SK-N-SH (cell line): ENCODE measurements around the gene NUPR2. TPM values are rescaled to one million over a fixed set of nuclear protein-coding genes. Genes with fewer than 3 reads are reported as not detected.
A peak's percentile ranks its signal among the peaks of the same experiment; 100 is the strongest.
"Not testable (repeated sequence)": the region's sequence is repeated elsewhere in the genome, so short reads cannot be mapped to it uniquely, and the experiment has no call there.

ENCODE experiments used
- CTCF ChIA-PET: fragments of 300-600, 350-600 bp; formaldehyde crosslinking; extraction: SDS; loops from one replicate; lab custom pipeline; 2021; lab: Yijun Ruan, JAX
- POLR2A ChIA-PET: fragments of 350-600 bp; sonication (Branson Sonifier 250); formaldehyde crosslinking; extraction: SDS; loops from one replicate; lab custom pipeline; 2020; ENCODE audit warnings: antibody characterized with exemption, inconsistent platforms; lab: Yijun Ruan, JAX
- DNase-seq: peaks from one replicate; pipeline ENCODE4 v3.0.0; 2012
- H2AFZ ChIP-seq: fragments of 200-600 bp; sonication (generic); 2 replicates; pipeline ENCODE4 v1.8.1; 2016; ENCODE audit warnings: antibody characterized with exemption, mild to moderate bottlenecking, low read depth
- H3F3A ChIP-seq: fragments of 200-600 bp; sonication (generic); replicated peaks from 2 replicates; pipeline ENCODE3; 2016; ENCODE audit warnings: antibody characterized with exemption, mild to moderate bottlenecking; ENCODE audit not compliant: insufficient read depth
- H3K27ac ChIP-seq, 2 experiments: fragments of 200-500 bp in 1 of 2; fragments of 200-600 bp in 1 of 2; sonication (Bioruptor generic) in 1 of 2; sonication (generic), shearing (Covaris generic) in 1 of 2; 2 replicates each; pipeline versions ENCODE4 v1.5.1 to v1.6.1; 2014 to 2016; ENCODE audit warnings: low read depth in 2 of 2, inconsistent platforms in 1 of 2, low read length in 1 of 2, mild to moderate bottlenecking in 1 of 2, mixed read lengths in 1 of 2
- H3K27me3 ChIP-seq: fragments of 200-600 bp; sonication (generic), shearing (Covaris generic); 2 replicates; pipeline ENCODE4 v1.6.1; 2016; ENCODE audit warnings: mixed run types; ENCODE audit not compliant: insufficient read depth
- H3K36me3 ChIP-seq, 2 experiments: fragments of 200-500 bp in 1 of 2; fragments of 200-600 bp in 1 of 2; sonication (Bioruptor generic) in 1 of 2; sonication (generic) in 1 of 2; replicated peaks in 1 of 2; 2 replicates each; pipeline versions ENCODE3 to v1.5.1; 2014 to 2016; ENCODE audit warnings: low read length in 1 of 2, mild to moderate bottlenecking in 1 of 2; ENCODE audit not compliant: insufficient read depth in 2 of 2, control insufficient read depth in 1 of 2
- H3K4me1 ChIP-seq, 2 experiments: fragments of 200-500 bp in 1 of 2; fragments of 200-600 bp in 1 of 2; sonication (Bioruptor generic) in 1 of 2; sonication (generic), shearing (Covaris generic) in 1 of 2; 2 replicates each; pipeline versions ENCODE4 v1.5.1 to v1.6.1; 2014 to 2016; ENCODE audit warnings: low read depth in 1 of 2, low read length in 1 of 2, mixed run types in 1 of 2; ENCODE audit not compliant: insufficient read depth in 2 of 2, control insufficient read depth in 1 of 2
- H3K4me2 ChIP-seq: fragments of 200-600 bp; sonication (generic), shearing (Covaris generic); 2 replicates; pipeline ENCODE4 v1.6.1; 2017; ENCODE audit warnings: mixed run types
- H3K4me3 ChIP-seq, 2 experiments: fragments of 200-500 bp in 1 of 2; fragments of 200-600 bp in 1 of 2; sonication (Bioruptor generic) in 1 of 2; sonication (generic), shearing (Covaris generic) in 1 of 2; 2 replicates each; pipeline versions ENCODE4 v1.5.1 to v1.8.1; 2014 to 2016; ENCODE audit warnings: low read depth in 2 of 2, inconsistent platforms in 1 of 2, low read length in 1 of 2, mild to moderate bottlenecking in 1 of 2, mixed read lengths in 1 of 2, moderate library complexity in 1 of 2
- H3K79me2 ChIP-seq: fragments of 200-600 bp; sonication (generic); 2 replicates; pipeline ENCODE4 v1.8.1; 2017; ENCODE audit warnings: mild to moderate bottlenecking; ENCODE audit not compliant: insufficient read depth
- H3K9ac ChIP-seq: fragments of 200-600 bp; sonication (generic); 2 replicates; pipeline ENCODE4 v1.6.1; 2017; ENCODE audit warnings: mixed run types
- H3K9me2 ChIP-seq: fragments of 200-600 bp; sonication (generic); 2 replicates; pipeline ENCODE4 v1.6.1; 2017; ENCODE audit warnings: mixed run types
- H3K9me3 ChIP-seq: fragments of 200-600 bp; sonication (generic); 2 replicates; pipeline ENCODE4 v1.6.1; 2017; ENCODE audit warnings: mixed run types, mild to moderate bottlenecking, moderate library complexity
- H4K20me1 ChIP-seq: fragments of 200-600 bp; sonication (generic); 2 replicates; pipeline ENCODE4 v1.6.1; 2017; ENCODE audit warnings: mild to moderate bottlenecking, mixed run types; ENCODE audit not compliant: insufficient read depth
- POLR2AphosphoS5 ChIP-seq: IDR thresholded peaks from 2 replicates; pipeline ENCODE4 v1.6.1; 2012; ENCODE audit warnings: low read depth, low read length
- RFX5 ChIP-seq: IDR thresholded peaks from 2 replicates; pipeline ENCODE4 v1.6.1; 2012; ENCODE audit warnings: mild to moderate bottlenecking, improper control_type of control experiment, low read length
- TEAD4 ChIP-seq: IDR thresholded peaks from 2 replicates; pipeline ENCODE4 v1.4.0; 2012; ENCODE audit warnings: mild to moderate bottlenecking, borderline replicate concordance; ENCODE audit not compliant: insufficient read depth
- WGBS: methylation state at CpG from one replicate; pipeline ENCODE4 v1.1.6; 2017; ENCODE audit warnings: low lambda C conversion rate; 5-methylcytosine and 5-hydroxymethylcytosine counted together
- polyA plus RNA-seq, 3 experiments: library from polyadenylated mRNA; depleted of rRNA; stranded (reverse); fragments of >200 nt; gene quantifications; 2 replicates each; pipeline ENCODE4 v1.2.3, GENCODE V29; 2012
- TF ChIP-seq, protein P1 (sequence below): IDR thresholded peaks from 2 replicates; pipeline ENCODE4 v1.4.0; 2012; ENCODE audit warnings: low read depth
- TF ChIP-seq, protein P2 (sequence below): IDR thresholded peaks from 2 replicates; pipeline ENCODE4 v1.6.1; 2012; ENCODE audit warnings: mild to moderate bottlenecking, low read depth, low read length, moderate library complexity

Gene NUPR2
- polyA plus RNA-seq, 1 of the 3 experiments (the other 2 are of a cell fraction), result not detected

DNA sequence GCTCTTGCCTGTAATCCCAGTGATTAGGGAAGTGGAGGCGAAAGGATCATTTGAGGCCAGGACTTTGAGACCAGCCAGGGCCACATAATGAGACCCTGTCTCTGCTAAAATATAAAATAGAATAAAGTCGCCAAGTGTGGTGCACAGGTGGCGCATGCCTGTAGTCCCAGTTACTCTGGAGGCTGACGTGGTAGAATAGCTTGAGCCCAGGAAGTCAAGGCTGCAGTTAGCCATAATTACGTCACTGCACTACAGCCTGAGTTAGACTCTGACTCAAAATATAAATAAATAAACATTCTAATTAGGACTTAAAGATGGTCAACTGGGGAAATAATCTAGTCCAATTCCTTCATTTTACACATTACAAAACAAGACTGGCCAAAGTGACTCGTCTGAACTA, 10.7 kb downstream of the NUPR2 start (continued):
- no peak for TF ChIP-seq TEAD4
- TF ChIP-seq, protein P1, sequence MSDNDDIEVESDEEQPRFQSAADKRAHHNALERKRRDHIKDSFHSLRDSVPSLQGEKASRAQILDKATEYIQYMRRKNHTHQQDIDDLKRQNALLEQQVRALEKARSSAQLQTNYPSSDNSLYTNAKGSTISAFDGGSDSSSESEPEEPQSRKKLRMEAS, result 0 out of 2 replicates have a peak, but pooled peaks have one; percentile 19
- no peak for TF ChIP-seq RFX5

DNA sequence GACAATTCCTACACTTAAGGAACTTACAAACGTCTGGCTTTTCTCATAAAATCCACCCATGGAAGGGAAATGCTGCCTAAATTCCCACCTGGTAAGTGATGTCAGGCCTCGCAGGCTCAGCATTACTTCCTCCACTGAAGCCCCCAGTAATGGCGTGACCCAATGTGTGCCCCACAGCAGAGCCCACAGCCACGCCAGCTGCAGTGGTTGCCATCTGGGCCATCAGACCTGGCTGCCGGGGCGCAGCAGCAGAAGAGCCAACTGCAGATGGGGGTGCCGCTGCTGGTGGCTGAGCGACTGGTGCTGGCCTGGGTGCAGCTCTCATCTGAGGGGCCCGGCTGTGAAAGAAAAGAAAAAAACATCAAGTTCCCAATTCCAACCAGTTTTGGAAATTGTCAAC, 12.1 kb downstream of the NUPR2 start:
- Histone ChIP-seq H3F3A (peaks cover 39% of the 10 kb centered on the region), H4K20me1 (peaks cover 33% of the 10 kb centered on the region), H3K79me2 (peaks cover 40% of the 10 kb centered on the region), H3K36me3 (peaks cover 44 to 55% of the 10 kb centered on the region in 2 experiments)
- H2AFZ ChIP-seq, H3K9me3 ChIP-seq, H3K9me2 ChIP-seq, H3K4me2 ChIP-seq, H3K4me1 ChIP-seq, H3K4me3 ChIP-seq, H3K9ac ChIP-seq, H3K27ac ChIP-seq, H3K27me3 ChIP-seq, DNase-seq: not testable (repeated sequence)
- ChIA-PET CTCF (interaction anchor here (0.6 to 1.3 kb wide), 4 partner anchors 24 to 140 kb away, joined by 3 to 4 read pairs (median 4); no protein-coding TSS in a partner anchor), POLR2A (interaction anchor here (0.6 kb wide), 1 partner anchor 11 kb away, joined by 8 read pairs; no protein-coding TSS in a partner anchor)
- WGBS, result 83% methylated on average over 8 of the region's 9 CpGs

DNA sequence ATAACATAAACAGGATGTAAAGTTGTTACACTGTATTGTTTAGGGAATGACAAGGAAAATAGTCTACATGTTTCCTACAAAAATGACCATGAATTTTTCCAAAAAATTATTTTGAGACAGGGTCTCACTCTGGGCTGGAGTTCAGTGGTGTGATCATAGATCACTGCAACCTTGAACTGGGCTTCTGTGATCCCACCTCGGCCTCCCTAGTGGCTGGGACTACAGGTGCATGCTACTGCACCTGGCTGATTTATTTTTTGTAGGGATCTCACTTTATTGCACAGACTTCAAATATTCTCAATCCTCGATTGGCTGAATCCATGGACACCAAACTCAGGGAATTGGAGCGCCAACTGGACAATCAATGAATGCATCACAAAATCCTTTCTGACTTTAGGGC, 16.6 kb downstream of the NUPR2 start:
- ChIA-PET POLR2A (no interaction called here), CTCF (interaction anchor here (1.1 to 2.1 kb wide), 3 partner anchors 20 to 26 kb away, joined by 3 to 8 read pairs (median 3); no protein-coding TSS in a partner anchor)
- no peak for DNase-seq
- Histone ChIP-seq H3F3A (peaks cover 58% of the 10 kb centered on the region), H3K79me2 (peaks cover 24% of the 10 kb centered on the region), H3K9me2 (no peaks in the 10 kb centered on the region), H3K9me3 (no peaks in the 10 kb centered on the region), H3K27me3 (no peaks in the 10 kb centered on the region), H3K36me3 (peaks cover 44 to 67% of the 10 kb centered on the region in 2 experiments), H3K4me2 (no peak overlapping the region), H3K4me3 (no peak overlapping the region), H3K27ac (no peak overlapping the region), H4K20me1 (peaks cover 29% of the 10 kb centered on the region), H3K9ac (no peak overlapping the region), H2AFZ (no peak overlapping the region), H3K4me1 (peaks cover 0 to 7% of the 10 kb centered on the region in 2 experiments; a peak in 2 of 4 replicates)
- TF ChIP-seq POLR2AphosphoS5, result 0 out of 2 replicates have a peak, but pooled peaks have one; percentile 14
- TF ChIP-seq, protein P2, sequence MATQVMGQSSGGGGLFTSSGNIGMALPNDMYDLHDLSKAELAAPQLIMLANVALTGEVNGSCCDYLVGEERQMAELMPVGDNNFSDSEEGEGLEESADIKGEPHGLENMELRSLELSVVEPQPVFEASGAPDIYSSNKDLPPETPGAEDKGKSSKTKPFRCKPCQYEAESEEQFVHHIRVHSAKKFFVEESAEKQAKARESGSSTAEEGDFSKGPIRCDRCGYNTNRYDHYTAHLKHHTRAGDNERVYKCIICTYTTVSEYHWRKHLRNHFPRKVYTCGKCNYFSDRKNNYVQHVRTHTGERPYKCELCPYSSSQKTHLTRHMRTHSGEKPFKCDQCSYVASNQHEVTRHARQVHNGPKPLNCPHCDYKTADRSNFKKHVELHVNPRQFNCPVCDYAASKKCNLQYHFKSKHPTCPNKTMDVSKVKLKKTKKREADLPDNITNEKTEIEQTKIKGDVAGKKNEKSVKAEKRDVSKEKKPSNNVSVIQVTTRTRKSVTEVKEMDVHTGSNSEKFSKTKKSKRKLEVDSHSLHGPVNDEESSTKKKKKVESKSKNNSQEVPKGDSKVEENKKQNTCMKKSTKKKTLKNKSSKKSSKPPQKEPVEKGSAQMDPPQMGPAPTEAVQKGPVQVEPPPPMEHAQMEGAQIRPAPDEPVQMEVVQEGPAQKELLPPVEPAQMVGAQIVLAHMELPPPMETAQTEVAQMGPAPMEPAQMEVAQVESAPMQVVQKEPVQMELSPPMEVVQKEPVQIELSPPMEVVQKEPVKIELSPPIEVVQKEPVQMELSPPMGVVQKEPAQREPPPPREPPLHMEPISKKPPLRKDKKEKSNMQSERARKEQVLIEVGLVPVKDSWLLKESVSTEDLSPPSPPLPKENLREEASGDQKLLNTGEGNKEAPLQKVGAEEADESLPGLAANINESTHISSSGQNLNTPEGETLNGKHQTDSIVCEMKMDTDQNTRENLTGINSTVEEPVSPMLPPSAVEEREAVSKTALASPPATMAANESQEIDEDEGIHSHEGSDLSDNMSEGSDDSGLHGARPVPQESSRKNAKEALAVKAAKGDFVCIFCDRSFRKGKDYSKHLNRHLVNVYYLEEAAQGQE, result no peak
- WGBS, result 95% methylated on average over 3 of the region's 3 CpGs
